ENCODE data around the gene ITGBL1.
A peak's percentile ranks its signal among the peaks of the same experiment; 100 is the strongest.

Gene ITGBL1

DNA sequence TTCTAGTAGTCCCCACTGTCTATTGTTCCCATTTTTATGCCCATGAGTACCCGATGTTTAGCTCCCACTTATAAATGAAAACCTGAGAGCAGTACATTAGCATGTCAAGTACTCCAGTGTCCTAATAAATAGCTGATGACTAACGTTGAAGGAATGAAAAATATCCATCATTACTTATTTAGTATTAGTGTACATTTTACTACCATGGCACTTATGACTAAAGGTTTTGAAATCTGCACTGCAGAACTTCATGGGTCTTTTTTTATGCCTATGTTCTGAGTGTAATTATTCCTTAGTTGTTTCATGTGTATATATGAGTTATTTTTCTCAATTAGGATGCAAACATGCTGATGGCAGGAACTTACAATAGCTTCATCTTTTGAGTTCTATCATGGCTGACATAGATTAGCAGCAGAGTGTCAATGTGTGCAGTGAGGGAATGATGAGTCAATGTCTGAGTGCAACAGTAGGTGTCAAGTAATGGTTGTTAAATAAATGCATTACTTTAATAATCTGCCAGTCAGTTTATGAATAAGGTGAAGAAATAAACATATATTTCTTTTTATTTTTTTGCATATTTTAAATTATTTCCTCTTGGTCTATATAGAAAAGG, 188.4 kb downstream of the ITGBL1 start:
- TF ChIP-seq, protein P1, sequence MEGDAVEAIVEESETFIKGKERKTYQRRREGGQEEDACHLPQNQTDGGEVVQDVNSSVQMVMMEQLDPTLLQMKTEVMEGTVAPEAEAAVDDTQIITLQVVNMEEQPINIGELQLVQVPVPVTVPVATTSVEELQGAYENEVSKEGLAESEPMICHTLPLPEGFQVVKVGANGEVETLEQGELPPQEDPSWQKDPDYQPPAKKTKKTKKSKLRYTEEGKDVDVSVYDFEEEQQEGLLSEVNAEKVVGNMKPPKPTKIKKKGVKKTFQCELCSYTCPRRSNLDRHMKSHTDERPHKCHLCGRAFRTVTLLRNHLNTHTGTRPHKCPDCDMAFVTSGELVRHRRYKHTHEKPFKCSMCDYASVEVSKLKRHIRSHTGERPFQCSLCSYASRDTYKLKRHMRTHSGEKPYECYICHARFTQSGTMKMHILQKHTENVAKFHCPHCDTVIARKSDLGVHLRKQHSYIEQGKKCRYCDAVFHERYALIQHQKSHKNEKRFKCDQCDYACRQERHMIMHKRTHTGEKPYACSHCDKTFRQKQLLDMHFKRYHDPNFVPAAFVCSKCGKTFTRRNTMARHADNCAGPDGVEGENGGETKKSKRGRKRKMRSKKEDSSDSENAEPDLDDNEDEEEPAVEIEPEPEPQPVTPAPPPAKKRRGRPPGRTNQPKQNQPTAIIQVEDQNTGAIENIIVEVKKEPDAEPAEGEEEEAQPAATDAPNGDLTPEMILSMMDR (IDR thresholded peaks at IDR 0.05; ENCODE audit: low read depth, low read length, missing control alignments) = no peak
- H3K4me3 ChIP-seq (replicated peaks; ENCODE audit: low read depth, low read length) = no peak overlapping the region
- DNase-seq (ENCODE audit: extremely low read depth, low read depth) = peak; percentile 66

- no peak overlapping the region for H3K4me3 ChIP-seq (replicated peaks; ENCODE audit: low read depth, low read length)
- TF ChIP-seq, protein P1 (IDR thresholded peaks at IDR 0.05; ENCODE audit: low read depth, low read length, missing control alignments) = no peak
- DNase-seq (ENCODE audit: extremely low read depth, low read depth) = no peak
These were observed 193.4 kb downstream of the ITGBL1 start for GRCh38 chr13:101645871-101646270.

- H3K4me3 ChIP-seq (replicated peaks; ENCODE audit: low read depth, low read length) = no peak overlapping the region
- TF ChIP-seq, protein P1 (IDR thresholded peaks at IDR 0.05; ENCODE audit: low read depth, low read length, missing control alignments) = no peak
- no peak for DNase-seq (ENCODE audit: extremely low read depth, low read depth)
These were observed 195.3 kb downstream of the ITGBL1 start for GRCh38 chr13:101647760-101648159.

DNA sequence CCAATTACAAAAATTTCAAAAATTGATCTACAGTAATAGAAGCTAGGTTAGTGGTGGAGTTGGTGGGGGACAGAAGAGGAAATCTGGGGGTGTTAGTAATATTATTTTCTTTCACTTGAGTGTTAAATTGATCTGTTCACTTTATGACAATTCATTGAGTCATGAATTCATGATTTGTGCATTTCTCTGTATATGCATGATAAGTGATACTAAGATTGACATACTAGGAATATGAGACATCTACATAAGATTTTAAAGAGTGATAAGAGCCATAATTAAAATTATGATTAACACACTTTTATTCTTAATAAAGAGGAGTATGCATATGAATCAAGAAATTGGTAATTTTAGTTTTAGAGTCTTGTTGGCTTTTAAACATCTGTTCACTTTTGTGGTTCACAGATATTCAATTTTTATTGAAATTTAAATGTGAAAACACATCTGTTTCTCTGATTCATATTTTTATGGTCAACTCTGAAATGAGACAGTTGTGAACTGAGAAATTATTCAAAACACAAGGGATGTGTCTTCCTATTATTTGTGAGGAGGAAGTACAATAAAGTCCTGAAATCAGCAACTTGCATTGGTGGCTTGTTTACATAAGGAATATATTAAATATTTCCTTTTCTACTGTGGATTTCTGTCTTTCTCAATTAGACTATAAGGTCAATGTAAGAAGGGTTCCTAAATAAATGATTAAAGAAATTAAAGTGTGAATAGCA, 196.5 kb downstream of the ITGBL1 start:
- no peak for DNase-seq (ENCODE audit: extremely low read depth, low read depth)
- H3K4me3 ChIP-seq (replicated peaks; ENCODE audit: low read depth, low read length) = no peak overlapping the region
- TF ChIP-seq, protein P1 (IDR thresholded peaks at IDR 0.05; ENCODE audit: low read depth, low read length, missing control alignments) = no peak

DNA sequence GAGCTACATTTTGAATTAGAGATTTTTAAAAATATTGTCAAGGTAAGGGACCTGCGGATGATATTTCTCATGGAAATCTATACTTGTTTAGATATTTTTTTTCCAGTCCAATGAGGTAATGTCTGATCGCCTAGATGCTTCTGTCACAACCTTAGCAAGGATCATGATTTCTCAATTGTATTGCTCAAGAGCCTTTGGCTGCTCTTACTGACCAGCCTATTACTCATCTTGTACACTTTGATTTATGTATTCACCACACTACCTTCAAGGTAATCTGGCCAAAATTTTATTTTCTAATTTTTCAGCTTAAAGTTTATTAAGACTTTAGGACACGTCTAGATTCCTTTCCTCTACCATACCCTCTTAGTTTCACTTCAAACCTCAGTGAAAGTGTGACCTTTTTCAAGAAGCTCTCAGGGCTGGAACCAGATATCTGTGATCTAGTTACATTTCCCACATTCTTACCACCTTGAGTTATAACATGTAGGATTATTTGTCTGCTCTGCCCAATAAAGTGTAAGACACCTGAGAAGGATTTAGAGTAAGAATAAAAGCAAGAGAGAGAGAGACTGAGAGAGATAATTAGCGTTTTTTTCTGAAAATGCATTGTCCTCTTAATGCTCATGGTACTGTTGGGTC, 197.1 kb downstream of the ITGBL1 start:
- DNase-seq (ENCODE audit: extremely low read depth, low read depth) = no peak
- TF ChIP-seq, protein P1 (IDR thresholded peaks at IDR 0.05; ENCODE audit: low read depth, low read length, missing control alignments) = no peak

GRCh38 chr13:101654883-101655282, 202.4 kb downstream of the ITGBL1 start:
- DNase-seq (ENCODE audit: extremely low read depth, low read depth) = no peak
- H3K4me3 ChIP-seq (replicated peaks; ENCODE audit: low read depth, low read length) = no peak overlapping the region
- TF ChIP-seq, protein P1 (IDR thresholded peaks at IDR 0.05; ENCODE audit: low read depth, low read length, missing control alignments) = no peak

More for the DNA sequence above, 197.1 kb downstream of the ITGBL1 start:
- no peak overlapping the region for H3K4me3 ChIP-seq (replicated peaks; ENCODE audit: low read depth, low read length)

Measured in HFF-Myc (cell line).